GM18498 (cell line): ENCODE measurements around the gene SELPLG.

Source experiments
- ATAC-seq: cut with Tn5 transposase; IDR thresholded peaks from one replicate; pipeline ENCODE4 v1.9.1; 2021; ENCODE audit warnings: mild to moderate bottlenecking, moderate library complexity; ENCODE audit not compliant: unreplicated experiment

Gene SELPLG

DNA sequence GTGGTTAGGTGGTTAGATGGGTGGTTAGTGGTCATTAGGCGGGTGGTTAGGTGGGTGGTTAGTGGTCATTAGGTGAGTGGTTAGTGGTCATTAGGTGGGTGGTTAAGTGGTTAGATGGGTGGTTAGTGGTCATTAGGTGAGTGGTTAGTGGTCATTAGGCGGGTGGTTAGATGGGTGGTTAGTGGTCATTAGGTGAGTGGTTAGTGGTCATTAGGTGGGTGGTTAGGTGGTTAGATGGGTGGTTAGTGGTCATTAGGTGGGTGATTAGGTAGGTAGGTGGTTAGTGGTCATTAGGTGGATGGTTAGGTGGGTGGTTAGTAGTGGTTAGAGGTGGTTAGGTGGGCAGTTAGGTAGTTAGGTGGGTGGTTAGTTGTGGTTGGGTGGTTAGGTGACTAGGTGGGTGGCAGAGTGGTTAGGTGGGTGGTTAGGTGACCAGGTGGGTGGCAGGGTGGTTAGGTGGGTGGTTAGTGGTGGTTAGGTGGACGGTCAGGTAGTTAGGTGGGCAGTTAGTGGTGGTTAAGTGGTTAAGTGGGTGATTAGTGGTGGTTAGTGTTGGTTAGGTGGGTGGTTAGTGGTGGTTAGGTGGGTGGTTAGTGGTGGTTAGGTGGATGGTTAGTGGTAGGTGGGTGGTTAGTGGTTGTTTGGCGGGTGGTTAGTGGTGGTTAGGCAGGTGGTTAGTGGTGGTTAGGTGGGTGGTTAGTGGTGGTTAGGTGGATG is 27.8 kb downstream of the SELPLG start:
- ATAC-seq: no peak

DNA sequence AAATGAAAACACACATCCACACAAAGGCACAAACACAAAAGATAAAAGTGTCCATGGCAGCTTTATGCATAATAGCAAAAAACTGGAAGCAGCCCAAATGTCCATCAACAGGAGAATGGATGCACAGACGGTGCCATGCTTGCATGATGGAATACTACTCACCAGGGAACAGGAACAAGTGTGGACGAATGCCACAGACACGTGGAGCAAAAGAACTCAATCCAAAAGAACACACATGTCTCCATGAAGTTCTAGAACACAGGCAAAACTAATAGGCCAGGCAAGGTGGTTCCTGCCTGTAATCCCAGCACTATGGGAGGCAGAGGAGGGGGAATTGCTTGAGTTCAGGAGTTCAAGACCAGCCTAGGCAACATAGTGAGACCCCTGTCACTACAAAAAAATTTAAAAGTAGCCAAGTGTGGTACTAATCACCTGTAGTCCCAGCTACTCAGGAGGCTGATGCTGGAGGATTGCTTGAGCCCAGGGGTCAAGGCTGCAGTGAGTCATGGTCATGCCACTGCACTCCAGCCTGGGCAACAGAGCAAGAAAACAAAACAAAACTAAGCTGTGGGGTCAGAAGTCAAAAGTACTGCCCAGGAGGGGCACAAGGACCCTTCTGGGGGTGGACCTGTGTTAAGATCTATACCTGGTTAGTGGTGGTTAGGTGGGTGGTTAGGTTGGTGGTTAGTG is 28.5 kb downstream of the SELPLG start:
- no peak for ATAC-seq

DNA sequence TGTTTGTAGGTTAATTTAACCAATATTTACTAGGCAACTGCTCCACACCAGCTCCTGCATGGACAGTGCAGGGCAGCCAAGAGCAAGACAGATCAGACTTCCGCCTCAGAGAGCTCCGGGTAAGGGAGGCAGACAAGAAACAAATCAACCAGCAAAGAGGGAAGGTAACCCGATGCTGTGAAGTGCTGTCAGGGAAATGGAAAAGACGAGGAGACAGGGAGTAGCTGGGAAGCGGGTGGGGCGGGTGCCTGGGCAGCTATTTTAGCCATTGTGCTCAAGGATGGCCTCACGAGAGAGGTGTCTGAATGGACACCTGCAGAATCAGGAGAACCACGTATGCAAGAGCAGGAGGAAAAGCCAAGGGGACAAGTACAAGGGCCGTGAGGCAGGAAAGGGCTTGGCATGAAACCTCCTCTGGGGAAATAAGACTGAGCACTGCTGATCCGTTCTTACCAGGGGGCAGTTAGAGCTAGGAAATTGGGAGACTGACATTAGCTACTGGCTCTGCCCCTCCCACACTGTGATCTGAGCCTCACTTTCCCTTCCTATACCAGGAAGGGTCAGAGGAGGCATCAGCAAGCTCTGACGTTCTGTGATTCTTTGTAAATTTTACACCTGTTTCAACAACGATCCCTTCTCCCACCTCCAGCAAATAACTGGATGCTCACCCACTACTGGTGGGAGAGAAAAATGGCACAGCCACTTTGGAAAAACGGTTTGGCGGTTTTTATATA is 29.3 kb downstream of the SELPLG start:
- no peak for ATAC-seq

DNA sequence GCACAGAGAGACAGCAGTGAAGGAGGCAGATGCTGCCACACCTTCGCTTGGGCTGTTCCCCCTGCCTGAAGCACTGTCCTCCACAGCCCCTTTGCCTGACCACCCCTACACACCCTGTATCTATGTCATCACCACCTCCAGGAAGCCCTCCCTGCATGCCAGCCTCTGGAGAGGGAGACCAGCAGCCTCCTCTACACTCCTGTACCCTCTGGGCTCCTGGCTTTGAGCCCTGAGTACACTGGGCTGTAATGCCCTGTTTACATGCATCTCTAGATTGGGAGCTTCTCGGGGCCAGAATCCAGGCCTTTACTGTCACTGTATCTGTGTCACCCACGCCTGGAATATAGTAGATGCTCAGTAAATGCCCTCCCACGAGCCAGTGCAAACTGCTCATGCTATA is 30.0 kb downstream of the SELPLG start:
- ATAC-seq: no peak

DNA sequence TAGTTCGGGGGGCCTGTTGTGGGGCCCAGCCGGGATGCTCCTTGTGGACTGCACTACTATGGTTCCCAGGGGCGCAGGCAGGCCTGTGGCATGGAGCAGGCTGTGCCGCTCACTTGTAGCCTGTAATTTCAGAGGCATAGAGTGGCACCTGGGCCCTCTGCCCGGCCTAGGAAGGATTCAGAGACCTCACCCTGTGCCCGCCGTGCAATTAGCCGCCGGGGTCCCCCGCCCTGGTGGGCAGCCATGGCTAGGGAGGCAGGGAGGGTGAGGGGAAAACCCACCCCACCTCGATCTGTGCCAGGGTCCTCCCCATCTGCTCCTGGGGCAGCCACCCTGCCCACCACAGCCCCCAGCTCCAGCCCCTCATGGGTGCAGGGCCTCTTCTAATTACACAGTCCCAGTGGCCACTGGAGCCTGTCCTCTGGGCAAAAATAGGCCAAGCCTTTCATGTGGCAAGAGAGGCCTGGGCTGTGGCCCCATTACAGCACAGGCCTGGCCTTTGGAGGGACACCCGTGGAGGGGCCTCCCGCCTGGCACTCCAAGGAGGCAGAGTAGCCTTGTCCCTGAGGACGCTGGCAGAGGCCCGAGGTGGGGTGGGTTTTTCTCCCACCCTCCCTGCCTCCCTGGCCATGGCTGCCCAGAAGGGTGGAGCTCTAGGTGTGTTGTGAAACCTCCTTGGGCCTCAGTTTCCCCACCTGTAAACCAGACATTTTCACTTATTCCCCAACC is 30.6 kb downstream of the SELPLG start:
- no peak for ATAC-seq

DNA sequence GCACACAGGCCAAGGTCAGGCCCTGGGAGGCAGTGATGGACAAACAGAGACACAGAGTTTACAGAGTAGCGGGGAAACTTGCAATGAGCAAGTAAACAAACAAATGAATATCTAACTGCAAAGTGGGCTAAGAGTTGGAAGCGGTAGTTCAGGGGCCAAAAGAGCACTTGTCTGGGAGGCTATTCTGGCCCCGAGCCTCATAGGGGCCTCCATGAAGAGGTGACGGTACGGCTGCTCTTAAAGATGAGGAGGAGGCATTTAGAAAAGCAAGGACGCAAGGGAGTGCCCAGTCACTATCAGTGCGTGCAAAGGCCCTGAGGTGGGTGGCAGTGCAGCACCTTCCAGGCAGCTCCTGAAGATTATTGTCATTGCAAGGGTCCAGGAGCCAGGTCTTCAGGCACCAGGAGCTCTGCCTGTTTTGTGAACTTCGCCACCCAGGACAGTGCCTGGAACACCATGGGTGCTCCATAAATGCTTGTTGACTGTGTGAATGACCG is 31.4 kb downstream of the SELPLG start:
- ATAC-seq: no peak

DNA sequence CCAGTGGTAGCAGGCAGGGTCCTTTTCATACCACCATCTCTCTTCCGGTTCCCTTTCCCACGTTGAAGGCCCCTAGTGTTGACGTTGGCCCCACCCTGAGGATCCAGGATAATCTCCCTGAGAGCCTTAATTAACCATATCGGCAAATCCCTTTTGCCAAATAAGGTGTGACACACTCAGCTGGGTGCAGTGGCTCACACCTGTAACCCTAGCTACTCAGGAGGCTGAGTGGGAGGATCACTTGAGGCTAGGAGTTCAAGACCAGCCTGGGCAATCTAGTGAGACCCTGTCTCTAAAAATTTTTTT is 33.0 kb downstream of the SELPLG start:
- no peak for ATAC-seq

DNA sequence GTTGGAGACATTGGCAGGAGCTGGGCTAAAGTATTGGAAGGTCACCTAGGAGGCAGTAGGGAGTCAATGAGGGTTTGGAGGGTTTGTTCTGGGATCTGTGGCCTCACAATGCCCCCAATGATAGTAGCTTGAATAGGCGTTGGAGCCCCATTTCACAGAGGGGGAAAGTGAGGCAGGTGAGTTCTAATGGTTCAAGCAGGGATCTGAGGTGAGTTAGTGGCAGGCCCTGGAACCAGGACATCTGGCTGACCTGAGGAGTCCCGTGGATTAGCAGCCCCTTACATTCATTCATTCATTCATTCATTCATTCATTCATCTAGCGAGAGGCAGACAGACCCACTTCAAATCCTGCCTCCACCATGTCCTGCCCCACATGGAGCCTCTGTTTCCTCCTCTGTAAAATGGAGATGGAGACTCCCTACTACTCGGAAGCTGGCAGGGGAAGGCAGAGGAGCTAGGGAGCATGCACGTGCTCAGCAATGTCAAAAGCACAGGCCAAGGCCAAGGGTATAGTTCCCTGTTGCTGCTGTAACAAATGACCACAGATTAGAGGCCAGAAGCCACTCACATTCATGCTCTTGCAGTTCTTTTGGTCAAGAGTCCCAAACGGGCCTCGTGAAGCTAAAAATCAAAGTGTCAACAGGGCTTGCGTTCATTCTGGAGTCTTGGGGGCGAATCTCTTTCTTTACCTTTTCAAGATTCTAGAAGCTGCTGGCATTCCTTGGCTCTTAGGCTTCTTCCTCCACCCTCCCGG is 33.6 kb downstream of the SELPLG start:
- no peak for ATAC-seq

DNA sequence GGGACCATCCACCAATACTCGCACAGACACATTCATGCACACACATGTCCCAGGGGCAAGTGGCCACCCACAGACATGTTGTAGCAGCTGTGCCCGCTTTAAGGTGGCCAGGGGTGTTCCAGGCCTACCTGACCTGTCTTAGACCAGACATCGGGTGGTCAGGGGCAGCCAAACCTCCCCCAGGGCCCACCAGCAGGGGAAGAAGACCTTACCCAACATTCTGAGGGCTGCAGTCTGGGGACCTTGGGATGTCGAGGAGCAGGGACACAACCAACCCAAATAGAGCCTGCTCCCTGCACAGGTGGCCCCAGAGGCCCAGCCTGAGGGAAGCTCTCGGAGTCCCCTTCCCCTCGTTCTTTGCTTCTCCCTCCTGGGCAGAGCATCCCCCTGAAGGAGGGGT is 34.2 kb downstream of the SELPLG start:
- ATAC-seq: no peak

DNA sequence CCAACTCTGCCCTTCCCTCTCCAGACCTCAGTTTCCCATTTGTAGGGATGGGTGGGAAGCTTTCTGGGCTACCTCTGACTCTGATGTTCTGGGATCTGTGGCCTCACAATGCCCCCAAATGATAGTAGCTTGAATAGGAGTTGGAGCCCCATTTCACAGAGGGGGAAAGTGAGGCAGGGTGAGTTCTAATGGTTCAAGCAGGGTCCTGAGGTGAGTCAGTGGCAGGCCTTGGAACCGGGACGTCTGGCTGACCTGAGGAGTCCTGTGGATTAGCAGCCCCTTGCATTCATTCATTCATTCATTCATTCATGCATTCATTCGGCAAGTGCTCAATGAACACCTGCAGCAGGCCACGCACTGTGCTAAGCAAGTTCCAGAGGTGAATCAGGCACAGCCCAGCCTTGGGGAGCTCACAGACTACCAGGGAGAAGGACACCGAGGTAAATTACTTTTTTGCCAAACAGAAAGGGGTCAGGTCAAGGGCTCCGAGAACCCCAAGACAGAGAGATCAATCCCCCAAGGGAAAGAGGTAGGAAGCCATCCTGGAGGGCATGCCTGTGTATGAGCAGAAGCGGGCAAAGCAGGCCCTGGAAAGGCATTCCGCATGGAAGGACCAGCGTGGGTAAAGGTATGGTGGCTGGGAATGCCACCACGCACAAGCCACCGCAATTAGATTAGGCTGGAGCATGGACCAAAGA is 35.0 kb downstream of the SELPLG start:
- no peak for ATAC-seq

DNA sequence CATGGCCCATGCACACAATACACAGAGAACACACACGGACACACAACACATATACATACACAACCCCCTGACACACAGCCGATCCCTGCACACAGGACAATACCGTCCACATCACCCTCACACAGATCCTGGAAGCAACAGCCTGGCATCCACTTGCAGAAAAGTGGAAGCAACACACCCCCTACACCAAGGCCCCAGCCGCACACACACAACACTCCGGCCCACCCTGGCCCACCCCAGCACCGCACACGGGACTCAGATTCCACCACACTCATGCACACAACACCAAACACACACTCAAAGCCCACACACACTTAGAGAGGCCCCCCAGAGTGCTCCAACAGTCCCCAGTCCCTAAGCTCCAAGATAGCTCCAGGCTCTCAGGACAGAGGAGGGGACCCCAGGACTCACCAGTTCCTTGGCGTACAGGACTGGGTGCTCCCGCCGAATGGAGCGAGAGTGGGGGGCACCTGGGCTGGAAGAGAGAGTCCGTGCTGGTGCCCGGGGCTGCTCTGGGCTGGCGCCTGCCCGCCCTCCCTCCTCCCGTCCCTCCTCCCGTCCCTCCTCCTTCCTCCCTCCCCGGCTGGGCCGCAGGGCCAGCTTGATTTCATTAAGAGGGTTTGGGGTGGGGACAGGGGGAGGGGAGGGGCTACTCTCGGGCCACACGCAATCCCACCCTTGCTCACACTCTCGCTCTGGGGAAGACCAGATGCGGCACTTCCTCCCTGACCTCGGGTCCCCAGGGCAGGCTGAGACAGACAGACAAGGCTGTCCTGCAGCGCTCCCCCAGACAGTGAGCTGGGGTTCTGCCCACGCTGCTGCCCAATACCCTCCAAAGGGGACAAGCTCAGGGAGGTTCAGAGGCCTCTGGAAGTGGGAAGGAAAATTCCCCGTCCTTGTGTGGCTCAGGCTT is 35.9 kb downstream of the SELPLG start, which contains the start of gene TMEM119:
Gene TMEM119 (minus strand): TSS at position 526 of the 913 bp plus-strand sequence. CDS start 5,701 bp downstream, outside the sequence.
- ATAC-seq: no peak

DNA sequence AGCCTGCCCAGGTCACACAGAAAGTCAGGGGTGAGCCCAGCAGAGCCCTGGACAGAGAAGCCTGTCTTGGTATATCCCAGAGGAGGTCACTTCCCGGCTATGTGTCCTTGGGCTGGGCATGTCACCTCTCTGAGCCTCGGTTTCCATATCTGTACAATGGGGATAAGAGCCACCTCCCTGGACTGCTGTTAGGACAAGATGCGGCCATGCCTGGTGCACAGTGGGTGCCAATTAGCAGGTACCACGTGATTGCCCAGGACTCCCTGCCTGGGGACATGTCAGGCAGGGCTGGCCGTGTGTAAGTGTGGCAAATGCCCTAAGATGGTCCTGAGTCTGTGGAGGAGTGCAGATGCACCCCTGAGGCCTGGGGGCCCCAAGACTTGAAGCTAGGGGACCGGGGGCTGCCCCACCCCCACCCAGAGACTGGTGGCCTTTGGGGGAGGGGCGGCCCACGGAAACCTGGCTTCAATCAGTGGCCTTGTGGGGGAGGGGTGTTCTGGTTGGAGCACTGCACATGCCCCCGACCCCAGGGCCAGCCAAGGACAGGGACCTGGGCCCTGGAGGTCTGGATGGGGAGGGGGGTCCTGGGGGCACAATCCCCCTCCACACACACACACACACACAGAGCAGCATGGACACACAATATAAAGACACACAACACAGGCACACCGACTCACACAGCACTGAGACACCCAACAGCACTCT is 36.7 kb downstream of the SELPLG start:
- ATAC-seq: no peak

DNA sequence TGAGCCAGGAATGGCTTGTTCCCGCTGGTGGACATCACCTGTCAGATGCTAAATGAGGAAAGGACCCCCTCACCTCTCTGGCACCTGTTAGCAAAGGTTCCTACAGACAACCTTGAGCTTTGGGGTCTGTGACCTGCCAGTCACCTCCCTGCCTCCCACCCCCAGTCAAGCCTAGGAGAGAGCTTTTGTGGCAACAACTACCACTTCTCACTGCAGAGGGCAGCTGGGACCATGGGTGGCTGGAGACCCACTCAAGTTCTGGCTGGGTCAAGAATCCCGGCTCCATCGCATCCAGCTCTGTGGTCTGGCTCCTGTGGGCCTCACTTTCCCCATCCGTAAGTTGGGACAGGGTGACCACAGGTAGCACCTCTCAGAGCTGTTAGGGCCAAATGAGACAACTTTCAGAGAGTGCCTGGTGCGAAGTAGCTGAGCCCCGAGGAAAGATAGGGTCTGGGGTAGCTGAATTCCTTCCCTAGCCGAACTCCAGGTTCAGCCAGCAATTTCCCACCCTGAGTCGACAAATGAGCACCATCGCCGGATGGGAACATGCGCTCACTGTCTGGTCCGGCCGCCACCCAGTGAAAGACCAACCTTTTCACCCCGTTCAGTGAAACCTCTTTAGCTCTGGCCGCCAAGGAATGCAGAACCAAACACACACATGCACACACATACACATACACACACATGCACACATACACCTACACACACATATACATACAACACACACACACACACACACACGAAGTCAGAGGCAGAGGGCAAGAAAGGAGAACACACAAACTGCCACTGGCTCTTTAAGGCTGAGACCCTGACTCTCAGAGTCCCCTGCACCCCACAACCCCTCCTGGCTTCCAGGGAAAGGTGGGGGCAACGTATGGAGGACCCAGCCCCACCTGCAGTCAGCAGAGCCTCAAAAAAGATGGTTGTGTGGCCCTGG is 37.7 kb downstream of the SELPLG start:
- no peak for ATAC-seq

DNA sequence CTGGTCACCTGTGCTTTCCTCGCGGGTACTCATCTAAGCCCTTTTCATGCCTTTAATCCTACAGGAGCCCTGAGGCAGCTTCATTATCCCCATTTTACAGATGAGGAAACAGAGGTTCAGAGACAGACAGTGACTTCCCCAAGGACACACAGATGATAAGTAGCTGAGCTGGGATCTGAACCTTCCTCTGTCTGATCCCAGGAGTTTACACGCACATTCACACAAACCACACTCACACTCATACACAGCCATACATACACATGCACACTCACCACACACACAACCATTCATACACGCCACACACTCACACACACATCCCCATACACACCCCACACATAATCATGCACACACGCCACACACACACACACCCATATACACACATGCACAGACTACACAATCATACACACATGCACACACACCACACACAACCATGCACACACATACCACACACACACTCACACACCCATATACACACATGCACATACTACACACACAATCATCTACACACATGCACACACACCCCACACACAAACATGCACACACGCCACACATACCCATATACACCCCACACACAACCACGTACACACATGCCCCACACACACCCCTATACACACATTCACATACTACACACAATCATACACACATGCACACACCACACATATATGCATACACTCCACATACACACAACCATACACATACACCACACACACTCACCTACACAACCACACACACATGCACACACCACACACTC is 38.6 kb downstream of the SELPLG start:
- no peak for ATAC-seq

DNA sequence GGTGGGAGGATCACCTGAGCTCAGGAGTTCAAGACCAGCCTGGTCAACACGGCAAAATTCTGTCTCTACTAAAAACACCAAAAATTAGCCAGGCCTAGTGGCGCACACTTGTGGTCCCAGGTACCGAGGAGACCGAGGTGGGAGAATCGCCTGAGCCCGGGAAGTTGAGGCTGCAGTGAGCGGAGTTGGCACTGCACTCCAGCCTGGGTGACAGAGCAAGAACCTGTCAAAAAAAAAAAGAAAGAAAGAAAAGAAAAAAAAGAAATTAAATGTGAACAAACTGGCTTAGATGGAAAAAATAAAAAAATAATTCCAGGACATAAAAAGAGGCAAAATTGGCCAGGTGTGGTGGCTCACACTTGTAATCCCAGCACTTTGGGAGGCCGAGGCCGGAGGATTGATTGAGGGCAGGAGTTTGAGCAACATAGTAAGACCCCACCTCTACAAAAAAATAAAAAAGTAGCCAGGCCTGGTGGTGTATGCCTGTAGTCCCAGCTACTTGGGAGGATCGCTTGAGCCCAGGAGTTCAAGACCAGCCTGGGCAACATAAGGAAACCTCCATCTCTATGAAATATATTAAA is 39.3 kb downstream of the SELPLG start:
- ATAC-seq: no peak
